GM12864 (cell line): Measurements from ENCODE around the gene EIF4E3.

Source experiments
- DNase-seq: peaks from one replicate; pipeline ENCODE4 v3.0.0-alpha.2; 2011; ENCODE audit warnings: low read depth
- H3K4me3 ChIP-seq: 2 replicates; pipeline ENCODE4 v1.5.1; 2011; ENCODE audit warnings: mild to moderate bottlenecking, low read depth, low read length, control low read depth
- TF ChIP-seq, protein P1 (sequence below): IDR thresholded peaks from 2 replicates; pipeline ENCODE4 v1.5.1; 2011; ENCODE audit warnings: low read depth, mild to moderate bottlenecking, moderate library complexity, low read length, control low read depth, inconsistent platforms; ENCODE audit errors: missing control alignments

The EIF4E3 gene

DNA sequence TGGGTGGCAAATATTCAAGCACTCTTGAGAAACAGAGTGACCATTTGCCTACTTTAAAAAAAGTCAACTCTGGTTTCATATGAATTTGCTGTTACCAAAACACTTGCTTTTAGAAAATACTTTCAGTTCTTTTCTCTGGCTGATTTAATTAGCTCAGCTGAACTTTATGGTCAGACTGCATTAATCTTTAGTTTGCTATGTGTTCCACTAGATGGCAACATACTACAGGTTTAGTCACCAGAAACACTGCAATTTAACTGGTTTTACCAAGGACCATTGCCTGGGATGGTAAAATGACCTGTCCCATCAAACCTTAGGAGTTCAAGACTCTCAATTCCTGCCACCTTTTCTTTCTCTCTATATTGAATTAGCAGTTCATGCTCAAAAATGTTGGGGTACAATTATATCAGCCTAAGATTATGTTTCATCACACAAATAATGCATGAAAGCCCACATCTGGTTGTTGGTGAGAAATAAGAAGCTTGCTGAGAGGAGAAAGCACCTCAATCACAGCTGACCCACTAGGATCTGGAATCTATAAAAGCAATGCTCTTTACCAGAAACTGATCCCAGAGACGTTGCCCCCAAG is 14.2 kb downstream of the EIF4E3 start:
- no peak overlapping the region for H3K4me3 ChIP-seq
- TF ChIP-seq, protein P1, sequence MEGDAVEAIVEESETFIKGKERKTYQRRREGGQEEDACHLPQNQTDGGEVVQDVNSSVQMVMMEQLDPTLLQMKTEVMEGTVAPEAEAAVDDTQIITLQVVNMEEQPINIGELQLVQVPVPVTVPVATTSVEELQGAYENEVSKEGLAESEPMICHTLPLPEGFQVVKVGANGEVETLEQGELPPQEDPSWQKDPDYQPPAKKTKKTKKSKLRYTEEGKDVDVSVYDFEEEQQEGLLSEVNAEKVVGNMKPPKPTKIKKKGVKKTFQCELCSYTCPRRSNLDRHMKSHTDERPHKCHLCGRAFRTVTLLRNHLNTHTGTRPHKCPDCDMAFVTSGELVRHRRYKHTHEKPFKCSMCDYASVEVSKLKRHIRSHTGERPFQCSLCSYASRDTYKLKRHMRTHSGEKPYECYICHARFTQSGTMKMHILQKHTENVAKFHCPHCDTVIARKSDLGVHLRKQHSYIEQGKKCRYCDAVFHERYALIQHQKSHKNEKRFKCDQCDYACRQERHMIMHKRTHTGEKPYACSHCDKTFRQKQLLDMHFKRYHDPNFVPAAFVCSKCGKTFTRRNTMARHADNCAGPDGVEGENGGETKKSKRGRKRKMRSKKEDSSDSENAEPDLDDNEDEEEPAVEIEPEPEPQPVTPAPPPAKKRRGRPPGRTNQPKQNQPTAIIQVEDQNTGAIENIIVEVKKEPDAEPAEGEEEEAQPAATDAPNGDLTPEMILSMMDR, result peak; percentile 48
- peak; percentile 12 for DNase-seq

DNA sequence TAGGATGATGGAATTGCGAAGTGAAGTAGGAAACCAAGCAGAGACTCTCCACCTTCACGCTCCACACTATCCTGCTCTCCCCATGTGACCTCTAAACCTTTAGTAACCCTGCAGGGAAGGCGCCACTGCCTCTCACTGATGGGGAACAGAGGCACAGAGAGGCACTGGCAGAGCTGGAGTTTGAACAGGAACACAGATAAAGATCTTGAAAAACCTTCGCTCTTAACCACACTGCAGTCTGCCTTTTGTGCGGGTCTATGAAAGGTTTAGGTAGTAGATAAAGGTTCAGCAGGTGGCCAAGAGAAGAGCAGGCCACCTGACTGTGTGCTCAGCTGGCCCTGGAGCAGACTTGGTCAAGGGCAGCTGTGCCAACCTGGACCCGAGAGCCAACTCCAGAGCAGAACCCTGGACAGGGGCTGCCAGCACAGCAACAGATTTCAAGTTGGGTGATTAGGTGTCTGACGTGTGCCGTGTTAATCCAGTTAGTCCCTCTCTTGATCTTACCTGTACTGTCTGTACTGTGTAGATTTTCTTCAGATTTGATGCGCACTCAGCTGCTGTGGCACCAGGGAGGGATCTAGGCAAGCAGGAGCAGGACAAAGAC is 15.2 kb downstream of the EIF4E3 start:
- TF ChIP-seq, protein P1, result no peak
- no peak overlapping the region for H3K4me3 ChIP-seq
- DNase-seq, result no peak

DNA sequence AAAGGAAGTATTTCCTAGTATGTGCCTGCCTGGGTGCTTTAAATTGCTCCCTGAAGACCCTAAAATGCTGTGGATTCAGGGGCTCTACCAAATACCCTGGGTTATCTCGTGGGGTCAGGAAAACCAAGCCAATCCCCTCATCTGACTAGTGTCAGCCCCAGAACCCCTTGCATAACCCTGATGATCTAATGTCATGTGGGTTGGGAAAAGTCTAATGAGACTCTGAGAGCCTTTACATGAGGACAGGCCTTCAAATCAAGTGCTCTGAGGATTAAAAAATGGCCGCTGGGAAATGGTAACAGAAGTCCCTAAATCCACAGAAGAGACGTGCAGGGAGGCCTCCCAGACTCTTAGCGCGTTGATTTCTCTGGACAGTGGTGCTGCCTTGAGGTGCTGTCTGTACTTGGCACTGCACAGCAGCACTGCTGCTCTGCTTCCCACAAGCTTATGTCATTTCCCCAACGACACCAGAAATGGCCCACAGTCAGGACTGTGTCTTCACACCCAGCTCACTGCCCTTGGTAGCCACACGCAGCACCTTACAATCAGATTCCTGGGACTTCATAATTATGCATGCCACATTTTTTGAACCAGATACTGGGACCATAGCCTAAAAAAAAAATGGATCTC is 16.6 kb downstream of the EIF4E3 start:
- TF ChIP-seq, protein P1, result no peak
- no peak overlapping the region for H3K4me3 ChIP-seq
- DNase-seq, result no peak

DNA sequence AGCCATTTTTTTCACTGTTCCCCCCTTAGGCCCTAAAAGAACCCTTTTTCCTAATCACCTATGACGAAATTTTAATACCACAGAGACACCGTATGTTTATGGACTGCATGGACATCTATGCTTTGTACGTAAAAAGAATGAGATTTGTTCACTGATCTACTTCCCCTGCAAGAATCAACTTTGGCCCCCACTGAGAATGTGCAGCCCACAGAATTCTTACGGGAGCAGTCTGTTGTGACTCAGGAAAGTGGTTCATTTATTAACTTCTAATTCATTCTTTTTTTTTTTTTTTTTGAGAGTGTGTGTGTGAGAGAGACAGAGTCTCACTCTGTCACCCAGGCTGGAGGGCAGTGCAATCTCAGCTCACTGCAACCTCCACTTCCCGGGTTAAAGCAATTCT is 17.6 kb downstream of the EIF4E3 start:
- no peak for DNase-seq
- TF ChIP-seq, protein P1, result no peak

DNA sequence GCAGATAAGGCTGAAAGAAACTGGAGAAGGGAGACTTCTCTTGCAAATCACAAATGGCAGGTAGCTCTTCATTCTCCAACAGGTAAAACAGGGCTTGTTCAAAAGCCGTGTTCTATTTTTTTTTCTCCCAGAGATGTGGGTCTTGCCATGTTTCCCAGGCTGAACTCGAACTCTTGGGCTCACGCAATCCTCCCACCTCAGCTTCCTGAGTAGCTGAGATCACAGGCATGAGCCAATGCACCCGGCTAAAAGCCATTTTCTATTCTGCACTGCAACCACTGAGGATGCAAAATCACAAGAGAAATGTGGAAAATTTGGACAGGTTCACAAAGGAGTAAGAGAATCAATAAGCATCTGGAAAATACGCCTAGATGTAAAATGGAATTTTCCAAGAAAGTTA is 19.5 kb downstream of the EIF4E3 start:
- DNase-seq, result no peak

More for the DNA sequence above, 17.6 kb downstream of the EIF4E3 start:
- no peak overlapping the region for H3K4me3 ChIP-seq

DNA sequence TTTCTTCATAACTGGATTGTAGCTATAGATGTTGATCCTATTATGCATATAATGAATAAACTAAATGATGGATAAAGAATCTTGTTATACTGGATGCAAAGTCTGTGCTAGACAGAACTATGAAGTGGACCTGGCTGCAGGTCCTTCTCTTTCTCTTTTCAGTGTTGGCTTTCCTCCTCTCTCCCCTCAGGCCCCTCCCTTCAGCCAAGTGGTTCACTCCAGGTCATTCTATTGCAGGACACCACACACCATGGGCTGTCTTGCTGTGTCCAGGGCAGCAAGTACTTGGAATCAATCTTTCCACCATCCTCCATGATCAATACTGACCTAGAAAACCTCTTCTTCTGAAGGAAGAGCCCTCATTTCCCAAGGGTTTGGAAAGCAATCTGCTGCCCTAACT is 20.3 kb downstream of the EIF4E3 start:
- DNase-seq, result no peak
- TF ChIP-seq, protein P1, result no peak
- no peak overlapping the region for H3K4me3 ChIP-seq

More for the DNA sequence above, 19.5 kb downstream of the EIF4E3 start:
- TF ChIP-seq, protein P1, result no peak
- H3K4me3 ChIP-seq, result no peak overlapping the region

DNA sequence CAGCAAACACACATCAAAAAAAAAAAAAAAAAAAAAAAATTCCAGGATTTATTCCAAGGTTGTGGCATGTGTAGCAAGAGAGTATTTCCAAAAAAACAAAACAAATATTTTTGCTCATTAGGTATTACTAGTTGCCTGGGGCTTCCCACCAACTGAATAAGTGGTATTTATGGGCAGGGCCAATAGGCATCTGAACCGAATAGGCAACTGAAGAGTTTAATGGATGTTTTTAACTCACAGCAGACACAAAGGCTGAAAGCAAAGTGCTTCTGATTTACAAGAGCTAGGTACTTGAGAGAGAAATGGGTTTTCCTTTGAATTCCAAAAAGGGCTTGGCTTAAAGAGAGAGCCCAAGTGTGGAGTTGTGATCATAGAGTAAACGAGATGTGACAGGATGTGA is 21.4 kb downstream of the EIF4E3 start:
- DNase-seq, result no peak
- TF ChIP-seq, protein P1, result no peak
- no peak overlapping the region for H3K4me3 ChIP-seq
